HG03097 (cell line): Measurements from ENCODE around the gene TMEM97.
"Not testable (repeated sequence)": the region's sequence is repeated elsewhere in the genome, so short reads cannot be mapped to it uniquely, and the experiment has no call there.

Experiments used
- ATAC-seq: cut with Tn5 transposase; IDR thresholded peaks from one replicate; pipeline ENCODE4 v1.9.1; 2021; ENCODE audit not compliant: unreplicated experiment, low FRiP score

The TMEM97 gene

DNA sequence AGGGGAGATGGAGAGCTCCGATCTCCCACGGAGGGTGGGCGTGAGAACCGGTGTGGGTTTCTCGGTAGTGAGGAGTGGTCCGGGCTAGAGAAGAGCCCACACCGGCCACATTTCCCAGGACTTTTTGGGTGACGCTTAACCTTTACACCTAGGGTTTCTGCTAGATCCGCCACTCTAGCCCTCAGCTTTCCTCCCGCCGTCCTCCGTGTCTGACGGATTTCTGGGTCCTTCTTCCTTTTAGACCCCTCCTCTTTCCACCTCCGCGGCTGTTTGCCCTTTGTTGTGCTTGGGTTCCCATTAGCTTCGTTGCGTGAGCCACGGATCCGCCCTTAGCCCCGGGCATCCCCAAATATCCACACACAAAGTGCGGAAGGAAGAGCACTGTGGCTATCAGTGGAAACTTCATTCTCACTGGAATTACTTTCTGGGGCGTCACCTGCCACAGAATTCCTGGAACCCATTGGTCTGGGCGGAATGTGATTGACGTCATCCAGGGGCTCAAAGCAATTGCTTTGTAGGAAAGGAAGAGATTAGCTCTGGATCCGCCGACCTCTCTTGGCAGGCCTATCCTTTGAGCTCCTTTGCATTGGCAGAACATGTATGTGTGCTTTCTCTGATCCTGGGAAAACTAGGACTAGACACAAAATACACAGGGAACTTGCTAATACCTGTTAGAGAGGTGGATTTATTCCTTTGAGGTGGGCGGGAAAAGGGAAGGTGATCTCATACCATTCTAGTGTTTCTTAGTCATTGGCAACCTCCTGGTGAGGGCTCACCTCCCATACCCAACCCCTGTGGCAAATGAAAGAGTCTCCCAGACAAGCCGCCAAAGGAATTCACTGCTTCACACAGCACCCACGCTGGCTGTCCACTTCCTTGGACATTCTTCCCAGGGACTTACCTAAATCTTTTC is 17.2 kb downstream of the TMEM97 start:
- ATAC-seq, result no peak

DNA sequence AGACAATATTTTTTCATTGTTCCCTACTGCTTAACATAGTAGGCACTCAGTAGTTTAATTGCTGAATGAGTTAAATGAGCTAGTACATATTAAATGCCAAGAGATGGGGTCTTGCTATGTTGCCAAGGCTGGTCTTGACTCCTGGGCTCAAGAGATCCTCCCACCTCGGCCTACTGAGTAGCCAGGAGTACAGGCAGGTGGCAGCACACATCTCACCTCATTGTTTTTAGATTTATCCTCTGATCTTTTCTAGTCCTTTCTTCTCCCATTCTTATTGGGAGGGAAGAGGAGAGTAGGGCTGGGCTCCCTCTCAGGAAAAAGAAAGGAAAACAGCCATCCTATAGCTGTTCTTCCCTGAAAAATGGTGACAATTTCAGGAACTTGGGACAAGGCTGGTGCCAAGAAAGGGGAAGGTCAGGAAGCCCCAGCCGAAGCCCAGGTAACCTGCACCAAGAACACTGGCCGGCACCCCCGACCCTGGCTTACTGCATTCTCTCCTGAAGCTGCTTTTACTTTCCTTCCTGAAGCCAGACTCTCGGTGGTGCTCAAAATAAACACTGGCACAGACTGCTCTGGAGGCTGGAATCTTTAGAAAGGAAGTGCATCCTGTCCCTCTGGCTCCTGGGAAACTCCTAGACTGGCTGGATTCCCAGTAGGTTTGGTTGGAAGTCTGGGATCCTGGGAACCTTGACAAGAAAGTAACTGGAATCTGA is 19.2 kb downstream of the TMEM97 start:
- no peak for ATAC-seq

DNA sequence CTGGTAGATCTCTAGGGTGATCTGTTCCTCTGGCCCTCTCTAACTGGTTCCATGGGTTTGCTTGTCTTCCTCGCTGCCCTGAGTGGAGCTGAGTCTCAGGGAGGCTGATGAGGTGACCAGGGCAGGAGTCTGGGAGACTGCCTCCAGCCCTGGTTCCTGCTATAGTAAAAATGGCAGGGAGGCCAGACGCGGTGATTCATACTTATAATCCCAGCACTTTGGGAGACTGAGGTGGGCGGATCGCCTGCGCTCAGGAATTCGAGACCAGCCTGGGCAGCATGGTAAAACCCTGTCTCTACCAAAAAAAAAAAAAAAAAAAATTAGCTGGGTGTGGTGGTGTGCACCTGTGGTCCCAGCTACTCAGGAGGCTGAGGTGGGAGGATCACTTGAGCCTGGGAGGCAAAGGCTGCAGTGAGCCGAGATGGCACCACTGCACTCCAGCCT is 19.8 kb downstream of the TMEM97 start:
- not testable (repeated sequence) for ATAC-seq

DNA sequence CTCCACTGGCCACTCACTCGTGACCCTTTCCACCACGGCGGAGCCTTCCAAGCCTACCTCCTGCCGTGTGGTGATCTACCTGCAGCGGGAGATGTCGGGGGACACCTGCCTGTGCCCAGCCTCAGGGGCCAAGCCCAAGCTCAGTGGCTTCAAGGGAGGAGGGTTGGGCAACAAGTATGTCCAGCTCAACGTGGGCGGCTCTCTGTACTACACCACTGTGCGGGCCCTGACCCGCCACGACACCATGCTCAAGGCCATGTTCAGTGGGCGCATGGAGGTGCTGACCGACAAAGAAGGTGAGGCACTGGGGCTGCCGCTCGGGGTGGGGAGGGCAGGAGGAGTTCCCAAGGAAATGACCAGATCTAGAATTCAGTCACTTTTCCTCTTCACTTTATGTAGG is 20.4 kb downstream of the TMEM97 start:
- no peak for ATAC-seq

DNA sequence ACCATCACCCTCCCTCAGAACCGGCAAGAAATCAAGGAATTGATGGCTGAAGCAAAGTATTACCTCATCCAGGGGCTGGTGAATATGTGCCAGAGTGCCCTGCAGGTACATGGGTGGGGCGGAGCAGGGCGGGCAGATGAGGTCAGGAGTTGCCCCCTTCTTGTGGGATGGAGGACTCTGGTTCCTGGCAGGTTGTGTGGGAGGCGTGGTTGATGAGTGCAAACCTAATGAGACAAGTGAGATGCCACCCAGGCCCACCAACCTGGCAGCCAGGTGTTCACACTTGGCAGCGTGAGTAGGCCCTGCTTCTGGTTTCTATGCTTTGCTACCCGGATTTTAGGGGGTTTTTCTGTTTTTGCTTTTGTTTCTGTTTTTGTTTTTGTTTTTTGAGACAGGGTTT is 21.4 kb downstream of the TMEM97 start:
- ATAC-seq, result no peak

DNA sequence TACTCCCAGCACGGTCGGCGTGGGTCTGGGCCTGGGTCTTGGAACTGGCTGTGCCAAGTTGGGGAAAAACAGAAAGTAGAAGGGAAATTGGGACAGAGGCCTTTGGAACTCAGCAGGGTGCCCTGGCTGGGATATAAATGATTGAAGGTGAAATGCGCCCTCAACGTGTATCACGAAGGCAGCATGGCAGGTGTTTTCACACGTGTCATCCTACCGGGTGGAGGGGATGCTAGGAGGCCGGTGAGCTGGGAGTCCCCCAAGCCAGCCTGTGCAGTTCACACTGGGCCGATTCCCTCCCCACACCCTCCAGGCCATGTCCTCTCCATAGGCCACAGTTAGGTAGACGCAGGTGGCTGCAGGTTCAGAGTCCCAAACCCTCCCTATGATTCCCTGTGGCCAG is 22.5 kb downstream of the TMEM97 start:
- ATAC-seq, result no peak

DNA sequence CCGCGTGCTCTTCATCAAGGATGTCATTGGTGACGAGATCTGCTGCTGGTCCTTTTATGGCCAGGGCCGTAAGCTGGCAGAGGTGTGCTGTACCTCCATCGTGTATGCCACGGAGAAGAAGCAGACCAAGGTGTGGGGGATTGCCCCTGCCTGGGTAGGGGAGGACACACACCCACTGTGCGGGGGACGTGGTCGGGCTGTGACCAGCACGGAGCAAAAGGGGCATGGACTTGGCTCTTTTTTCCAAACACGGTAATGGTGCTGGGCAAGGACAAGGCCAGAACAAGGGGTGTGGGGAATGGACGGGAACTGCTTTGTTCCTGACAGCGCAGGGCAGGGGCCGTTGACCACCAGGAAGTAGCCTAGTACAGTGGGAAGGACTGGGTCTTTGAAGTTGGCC is 23.3 kb downstream of the TMEM97 start:
- no peak for ATAC-seq

DNA sequence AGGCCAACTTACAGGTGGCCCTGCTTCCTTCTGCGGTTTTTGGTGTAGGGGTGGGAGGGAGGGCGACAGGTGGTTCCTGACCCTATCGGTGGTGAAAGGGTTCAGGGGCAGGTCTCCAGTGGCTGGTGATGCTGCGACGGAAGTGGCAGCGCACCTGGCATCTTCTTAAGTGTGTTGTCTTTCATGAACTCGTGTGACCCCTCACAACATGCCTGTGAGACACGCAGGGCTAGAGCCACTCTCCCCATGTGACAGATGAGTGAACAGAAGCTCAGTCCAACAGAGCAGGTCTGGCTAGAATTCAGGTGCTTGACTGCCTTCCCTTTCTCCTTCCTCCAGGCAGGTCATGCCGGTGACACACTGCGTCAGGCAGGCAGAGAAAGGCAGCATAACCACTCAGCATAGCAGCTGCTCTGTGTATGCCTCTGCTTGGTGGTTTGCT is 24.5 kb downstream of the TMEM97 start:
- ATAC-seq, result no peak

DNA sequence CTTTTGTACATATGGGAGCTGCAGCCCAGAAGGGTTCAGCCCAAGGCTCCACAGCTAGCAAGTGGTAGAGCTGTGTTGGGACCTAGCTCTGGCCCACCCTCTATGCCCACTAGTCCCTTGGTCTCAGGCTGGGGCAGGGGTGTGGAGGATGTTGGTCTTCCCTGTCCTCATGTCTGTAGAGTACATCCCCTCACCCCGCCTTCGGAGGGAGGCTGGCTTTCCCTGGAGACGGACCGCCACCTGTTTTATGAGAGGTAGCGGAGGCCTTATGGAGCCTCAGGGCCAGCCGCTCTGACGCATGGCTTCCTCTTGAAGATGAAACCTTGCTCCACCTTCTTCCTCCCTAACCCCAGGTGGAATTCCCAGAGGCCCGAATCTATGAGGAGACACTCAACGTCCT is 25.0 kb downstream of the TMEM97 start:
- ATAC-seq, result no peak

DNA sequence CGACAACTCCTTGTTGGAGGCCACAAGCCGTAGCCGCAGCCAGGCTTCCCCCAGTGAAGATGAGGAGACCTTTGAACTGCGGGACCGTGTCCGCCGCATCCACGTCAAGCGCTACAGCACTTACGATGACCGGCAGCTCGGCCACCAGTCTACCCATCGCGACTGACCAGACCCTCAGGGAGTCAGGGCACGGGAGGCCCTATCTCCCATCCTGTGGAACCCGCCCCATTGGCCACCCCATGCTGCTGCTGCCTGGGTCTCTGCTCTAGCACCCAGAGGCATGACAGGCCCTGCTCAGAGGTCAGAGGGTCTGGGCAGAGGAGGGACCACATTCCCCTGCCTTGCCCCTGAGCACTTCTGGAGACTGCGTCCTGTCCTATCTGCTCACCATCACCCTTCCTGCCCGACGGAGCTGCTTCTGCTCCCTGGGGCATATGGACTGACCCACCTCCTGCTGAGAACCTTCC is 25.5 kb downstream of the TMEM97 start:
- ATAC-seq, result no peak

DNA sequence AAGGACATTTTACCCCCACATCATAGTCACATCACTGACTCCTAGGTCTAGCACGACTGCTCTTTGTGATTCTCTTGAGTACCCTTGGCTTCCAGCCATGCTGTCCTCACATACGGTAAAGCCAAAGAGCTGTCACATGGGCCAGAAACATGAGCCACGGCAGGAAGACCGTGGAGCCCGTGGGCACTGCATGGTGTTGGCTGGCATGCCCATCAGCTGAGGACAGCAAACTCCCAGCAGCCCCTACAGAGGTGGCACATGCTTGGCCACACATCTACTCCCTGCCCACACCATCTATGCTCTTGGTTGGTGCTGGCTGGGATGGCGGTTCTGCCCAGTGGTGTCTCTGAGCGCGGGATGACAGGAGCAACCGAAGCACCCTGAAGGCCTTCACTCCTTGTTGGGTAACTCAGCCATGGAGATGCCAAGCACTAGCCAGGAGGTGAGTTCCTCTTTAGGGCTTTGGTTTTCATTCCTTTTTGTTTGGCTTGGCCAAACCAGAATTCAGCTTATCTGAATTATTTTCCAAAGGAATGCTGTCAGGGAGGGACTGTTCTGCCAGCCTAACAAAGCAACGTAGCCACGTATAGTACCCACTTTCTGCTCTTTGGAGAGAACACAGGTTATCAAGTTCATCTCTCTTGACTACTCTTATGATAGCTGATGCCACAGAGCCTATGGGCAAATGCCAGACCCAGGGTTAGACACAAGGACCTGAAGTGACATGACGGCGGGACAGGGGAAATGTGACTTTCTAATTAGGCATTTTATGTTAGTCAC is 26.6 kb downstream of the TMEM97 start:
- no peak for ATAC-seq

DNA sequence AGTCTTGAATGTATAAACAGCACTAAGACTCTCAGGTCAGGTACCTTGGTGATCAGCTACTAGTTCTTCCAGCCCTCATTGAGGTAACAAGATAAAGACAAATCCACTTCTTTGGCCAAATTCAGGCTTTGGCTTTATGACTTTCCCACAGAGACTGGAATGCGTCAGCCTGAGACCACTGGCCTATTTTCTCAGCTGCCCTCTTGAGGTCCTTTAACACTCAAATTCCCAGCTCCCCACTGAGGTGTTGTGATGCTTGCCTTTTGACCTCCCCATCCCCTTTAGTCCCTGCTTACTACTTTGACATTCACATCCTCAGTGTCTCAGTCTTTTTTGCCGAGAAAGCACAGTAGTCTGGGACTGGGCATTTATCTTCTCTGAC is 27.2 kb downstream of the TMEM97 start:
- ATAC-seq, result no peak

DNA sequence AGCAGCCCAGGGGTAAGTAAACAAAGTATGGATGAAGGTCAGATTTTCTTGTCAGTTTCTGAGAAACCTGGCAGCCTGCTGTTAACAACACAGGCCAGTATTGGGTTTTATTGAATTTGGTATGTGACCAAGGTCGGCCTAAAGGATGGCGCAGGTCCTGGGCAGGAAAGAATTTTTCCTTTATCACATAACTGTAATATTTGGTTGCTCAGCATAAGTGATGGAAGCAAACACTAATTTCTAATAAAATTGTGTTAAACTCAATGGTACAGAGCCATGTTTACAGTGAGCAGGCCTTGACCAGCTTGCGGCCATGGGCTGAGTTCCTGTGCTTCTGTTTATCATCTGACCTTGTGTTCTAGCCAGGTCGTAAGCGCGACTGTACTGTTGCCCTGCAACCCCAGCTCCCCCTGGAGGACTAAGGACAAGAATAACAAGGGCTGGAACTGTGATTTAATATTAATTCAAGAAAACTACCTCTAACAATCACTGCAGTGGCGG is 27.8 kb downstream of the TMEM97 start:
- ATAC-seq, result no peak

DNA sequence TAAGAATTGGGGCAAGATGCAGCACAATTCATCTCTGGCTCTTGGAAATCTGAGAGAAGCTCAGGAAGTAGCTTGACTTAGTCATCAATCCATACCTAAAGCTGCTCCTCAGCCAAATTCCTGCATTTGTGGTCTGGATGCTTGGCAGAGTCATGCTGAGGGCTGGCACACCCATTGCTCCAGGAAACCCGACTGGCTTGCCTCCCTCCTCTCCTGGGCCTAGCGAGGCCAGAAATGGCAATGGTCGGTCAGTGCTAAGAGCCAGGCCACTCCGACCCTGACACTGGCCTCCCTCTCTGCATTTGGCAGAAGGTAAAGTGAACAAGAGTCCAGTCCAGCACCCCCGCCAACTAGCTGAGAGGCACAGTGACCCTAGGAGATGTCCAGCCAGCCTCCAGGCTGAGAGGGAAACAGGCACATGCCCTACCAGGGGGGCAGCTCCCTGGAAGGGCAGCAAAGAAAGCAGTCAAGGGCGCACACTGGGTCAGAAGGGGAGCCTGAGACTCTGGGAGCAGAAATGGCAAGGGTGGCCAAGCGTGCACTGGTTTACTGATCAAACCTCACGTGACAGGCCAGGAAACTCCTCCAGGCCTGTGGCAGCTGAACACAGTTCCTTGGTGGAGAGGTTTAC is 28.4 kb downstream of the TMEM97 start:
- ATAC-seq, result no peak

DNA sequence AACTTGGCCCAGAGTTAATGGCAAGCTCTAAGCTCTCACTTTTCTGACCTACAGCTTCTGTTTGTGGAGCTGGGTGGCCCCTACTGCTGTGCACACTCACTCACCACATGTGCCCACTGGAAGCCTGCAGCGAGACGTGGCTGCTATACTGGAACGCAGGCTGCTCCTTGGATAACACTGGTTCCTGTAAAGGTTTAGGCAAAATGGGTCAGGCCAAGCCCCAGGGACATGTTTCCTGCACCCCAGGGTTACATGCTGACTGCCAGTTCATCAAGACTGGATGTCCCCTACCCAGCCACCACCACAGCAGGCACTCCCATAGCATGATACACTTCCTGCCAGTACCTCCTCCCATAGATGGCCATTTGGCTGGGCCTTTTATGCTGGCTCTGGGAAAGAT is 30.0 kb downstream of the TMEM97 start:
- ATAC-seq, result no peak

DNA sequence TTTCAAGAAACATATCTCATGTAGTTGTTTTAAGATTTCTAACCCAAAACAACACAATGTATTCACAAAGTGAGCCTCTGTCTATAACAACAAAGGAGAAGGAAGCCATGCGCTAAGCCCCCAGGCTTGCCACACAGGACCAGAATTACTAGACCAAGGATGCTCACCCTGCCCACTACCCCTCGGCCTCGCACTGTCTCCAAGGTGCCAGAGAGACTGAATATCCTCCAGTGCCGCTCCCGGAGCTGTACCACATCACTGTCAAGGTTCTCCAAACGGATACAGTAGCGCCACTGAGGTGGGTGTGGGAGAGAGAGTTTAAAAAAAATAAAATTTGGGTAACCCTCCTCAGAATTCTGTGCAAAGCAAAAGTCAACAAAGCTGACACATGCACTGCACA is 31.3 kb downstream of the TMEM97 start:
- no peak for ATAC-seq

DNA sequence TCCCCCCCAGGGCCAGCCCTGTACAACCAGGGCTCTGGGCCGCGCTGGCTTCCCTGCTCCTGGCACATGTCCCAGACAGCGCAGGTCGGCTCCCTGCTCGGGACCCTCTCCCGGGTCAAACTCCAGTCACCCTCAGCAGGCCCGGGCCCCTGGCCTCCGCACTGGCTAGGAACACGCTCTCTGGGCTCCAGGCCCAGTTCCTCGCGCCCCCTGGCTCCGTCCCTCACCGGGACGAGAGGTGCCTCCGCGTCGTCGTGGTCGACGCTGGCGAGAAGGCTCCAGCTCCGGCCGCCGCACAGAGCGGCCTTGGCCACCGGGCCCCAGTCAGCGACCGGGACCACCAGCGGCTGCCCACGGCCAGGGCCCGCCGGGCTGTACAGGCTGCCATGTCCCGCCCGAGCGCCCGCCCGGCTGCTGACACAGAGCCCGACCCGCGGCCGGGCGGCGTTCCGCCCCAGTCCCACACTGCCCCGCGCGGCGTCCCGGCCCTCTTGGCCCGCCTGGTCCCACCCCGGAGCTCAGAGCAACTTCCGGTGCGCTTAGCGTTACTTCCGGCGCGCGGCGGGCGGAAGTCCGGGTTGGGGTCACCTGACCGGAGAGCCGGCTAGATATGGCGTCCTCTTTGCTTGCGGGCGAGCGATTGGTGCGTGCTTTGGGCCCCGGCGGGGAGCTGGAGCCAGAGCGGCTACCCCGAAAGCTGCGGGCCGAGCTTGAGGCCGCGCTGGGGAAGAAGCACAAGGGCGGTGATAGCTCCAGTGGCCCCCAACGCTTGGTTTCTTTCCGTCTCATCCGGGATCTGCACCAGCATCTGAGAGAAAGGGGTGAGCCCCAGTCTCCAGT is 38.3 kb downstream of the TMEM97 start, which contains the start of gene POLDIP2:
Gene POLDIP2, minus strand, starts transcription at position 467 of the 840 bp plus-strand sequence. Its CDS starts 79 bp downstream, at position 388.
- peak; percentile 93 for ATAC-seq

DNA sequence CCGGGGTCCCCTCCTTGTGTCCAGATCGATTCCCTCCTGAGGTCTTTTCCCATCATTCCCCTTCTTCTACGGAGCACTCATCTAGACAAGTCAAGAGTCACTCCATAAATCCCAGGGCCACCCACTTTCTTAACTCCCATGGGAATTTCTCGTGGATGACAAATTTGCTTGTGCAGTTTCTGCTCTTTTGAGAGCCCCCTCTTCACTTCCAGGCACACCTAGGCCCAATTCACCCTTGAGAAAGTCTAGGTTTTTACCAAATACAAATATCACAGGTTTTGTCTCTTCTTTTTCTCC is 38.8 kb downstream of the TMEM97 start:
- ATAC-seq, result no peak

DNA sequence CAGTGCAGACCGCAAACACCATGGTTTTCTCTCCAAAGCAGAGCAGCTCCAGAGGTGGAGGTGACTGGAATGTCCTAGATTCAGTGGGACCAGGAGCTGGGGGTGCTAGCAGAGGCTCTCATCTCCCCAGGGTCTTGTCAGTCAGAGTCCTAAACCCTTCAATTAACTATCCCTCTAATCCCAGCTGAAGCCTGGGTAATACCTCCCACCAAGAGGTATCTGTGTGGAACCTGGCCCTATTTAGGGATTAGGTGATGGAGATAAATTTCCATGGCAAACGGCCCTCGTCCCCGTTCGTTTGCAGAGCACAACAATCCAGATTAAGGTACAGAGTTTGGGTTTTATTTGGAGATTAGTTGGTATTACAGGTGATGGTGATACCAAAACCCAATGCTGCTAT is 44.2 kb downstream of the TMEM97 start:
- ATAC-seq, result no peak
